22Rv1 (cell line): ENCODE results near the gene SFT2D1.
"Not testable (repeated sequence)": the region's sequence is repeated elsewhere in the genome, so short reads cannot be mapped to it uniquely, and the experiment has no call there.

Experiments
- H3K27ac ChIP-seq: fragments of 450-650 bp; 2 replicates; pipeline ENCODE4 v1.5.1; 2017
- ZFX ChIP-seq: fragments of 450-650 bp; IDR thresholded peaks from 2 replicates; pipeline ENCODE4 v1.6.1; 2017; ENCODE audit warnings: antibody characterized with exemption, borderline replicate concordance
- TF ChIP-seq, protein P1 (sequence below): fragments of 450-650 bp; IDR thresholded peaks from 2 replicates; pipeline ENCODE4 v1.5.1; 2017; ENCODE audit warnings: mild to moderate bottlenecking

Gene SFT2D1

DNA sequence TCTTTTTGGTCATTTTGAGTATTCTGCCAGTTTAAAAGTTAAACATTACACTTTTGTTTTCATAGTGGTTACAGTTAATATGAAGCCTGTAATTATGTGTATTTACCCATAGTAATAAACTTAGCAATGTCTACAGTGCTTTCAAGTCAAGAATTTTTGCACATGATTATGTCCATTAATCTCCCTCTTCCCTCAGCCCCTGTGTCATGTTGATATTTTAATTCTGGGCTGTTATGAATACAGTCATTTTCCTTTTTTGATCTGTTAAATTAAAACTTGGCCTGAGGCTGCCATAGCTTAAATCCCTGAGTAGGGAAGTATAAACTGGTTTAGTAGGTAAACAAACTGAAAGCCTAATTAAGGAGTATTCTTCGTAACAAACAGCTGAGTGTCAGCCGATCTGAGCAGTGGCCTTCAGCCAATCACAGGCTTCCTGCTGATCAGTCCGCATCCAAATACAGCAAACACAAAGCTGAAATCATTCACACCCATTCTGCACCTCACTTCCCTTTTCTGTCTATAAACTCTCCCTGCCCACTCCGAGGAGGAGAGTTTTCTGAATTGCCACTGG, 9.5 kb upstream of the SFT2D1 start:
- peak overlapping the region; percentile 71 for H3K27ac ChIP-seq
- TF ChIP-seq, protein P1, sequence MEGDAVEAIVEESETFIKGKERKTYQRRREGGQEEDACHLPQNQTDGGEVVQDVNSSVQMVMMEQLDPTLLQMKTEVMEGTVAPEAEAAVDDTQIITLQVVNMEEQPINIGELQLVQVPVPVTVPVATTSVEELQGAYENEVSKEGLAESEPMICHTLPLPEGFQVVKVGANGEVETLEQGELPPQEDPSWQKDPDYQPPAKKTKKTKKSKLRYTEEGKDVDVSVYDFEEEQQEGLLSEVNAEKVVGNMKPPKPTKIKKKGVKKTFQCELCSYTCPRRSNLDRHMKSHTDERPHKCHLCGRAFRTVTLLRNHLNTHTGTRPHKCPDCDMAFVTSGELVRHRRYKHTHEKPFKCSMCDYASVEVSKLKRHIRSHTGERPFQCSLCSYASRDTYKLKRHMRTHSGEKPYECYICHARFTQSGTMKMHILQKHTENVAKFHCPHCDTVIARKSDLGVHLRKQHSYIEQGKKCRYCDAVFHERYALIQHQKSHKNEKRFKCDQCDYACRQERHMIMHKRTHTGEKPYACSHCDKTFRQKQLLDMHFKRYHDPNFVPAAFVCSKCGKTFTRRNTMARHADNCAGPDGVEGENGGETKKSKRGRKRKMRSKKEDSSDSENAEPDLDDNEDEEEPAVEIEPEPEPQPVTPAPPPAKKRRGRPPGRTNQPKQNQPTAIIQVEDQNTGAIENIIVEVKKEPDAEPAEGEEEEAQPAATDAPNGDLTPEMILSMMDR: no peak
- TF ChIP-seq ZFX: no peak

DNA sequence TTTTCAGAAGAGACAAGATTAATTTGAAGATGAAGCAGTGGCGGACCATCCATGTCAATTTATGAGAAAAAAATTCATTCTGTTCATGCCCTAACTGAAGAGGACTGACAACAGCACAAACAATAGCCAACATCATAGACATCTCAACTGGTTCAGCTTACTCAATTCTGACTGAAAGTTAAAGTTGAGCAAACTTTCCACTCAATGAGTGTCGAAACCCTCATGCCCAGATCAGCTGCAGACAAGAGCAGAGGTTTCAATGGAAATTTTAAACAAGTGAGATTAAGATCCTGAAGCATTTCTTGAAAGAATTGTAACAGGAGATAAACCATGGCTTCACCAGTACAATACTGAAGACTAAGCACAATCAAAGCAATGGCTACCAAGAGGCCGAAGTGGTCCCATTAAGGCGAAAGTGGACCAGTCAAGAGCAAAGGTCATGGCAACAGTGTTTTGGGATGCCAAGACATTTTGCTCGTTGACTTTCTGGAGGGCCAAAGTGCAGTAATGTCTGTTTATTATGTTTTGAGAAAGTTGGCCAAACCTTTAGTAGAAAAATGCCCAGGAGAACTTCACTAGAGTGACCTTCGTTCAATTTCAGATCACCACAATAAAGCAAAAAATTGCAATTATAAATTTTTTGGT, 6.1 kb upstream of the SFT2D1 start:
- TF ChIP-seq, protein P1: no peak
- TF ChIP-seq ZFX: no peak
- no peak overlapping the region for H3K27ac ChIP-seq

DNA sequence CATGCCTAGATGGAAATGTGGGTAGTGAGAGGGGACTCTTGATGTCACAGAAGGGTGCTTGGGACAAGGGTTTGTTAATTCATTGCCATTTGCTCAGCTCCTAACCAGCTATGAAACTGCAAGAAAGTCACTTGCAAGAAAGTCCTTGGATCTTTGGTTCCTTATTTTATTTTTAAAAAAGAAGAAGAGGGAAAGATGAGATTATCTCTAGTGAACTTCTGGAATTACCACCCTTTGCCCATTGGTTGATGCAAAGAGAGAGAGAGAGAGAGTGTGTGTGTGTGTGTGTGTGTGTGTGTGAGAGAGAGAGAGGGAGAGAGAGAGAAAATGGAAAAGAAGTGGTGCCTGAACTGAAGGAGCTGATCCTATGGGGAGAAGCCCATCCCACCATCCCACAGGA, 4.6 kb upstream of the SFT2D1 start:
- no peak overlapping the region for H3K27ac ChIP-seq
- TF ChIP-seq ZFX: no peak
- TF ChIP-seq, protein P1: no peak

DNA sequence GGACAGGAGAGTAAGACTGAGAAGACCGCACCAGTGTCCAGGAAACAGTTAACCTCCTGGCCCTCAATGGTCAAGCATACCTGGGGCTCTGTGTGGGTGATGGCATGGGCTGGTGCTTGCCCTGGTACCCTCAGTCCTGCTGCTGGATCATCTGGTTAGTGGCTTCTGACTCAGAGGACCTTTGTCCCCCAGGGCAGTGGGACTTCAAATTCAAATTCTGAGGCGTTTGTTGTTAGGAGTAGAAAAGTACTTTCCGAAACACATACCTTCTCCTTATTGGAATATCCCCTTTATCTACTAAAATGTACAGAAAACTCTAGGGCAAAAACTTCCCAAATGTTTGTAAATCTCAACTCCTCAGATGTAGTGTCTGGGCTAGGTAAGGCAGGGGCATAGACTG, 4.1 kb upstream of the SFT2D1 start:
- no peak for TF ChIP-seq ZFX
- TF ChIP-seq, protein P1: no peak
- H3K27ac ChIP-seq: no peak overlapping the region

DNA sequence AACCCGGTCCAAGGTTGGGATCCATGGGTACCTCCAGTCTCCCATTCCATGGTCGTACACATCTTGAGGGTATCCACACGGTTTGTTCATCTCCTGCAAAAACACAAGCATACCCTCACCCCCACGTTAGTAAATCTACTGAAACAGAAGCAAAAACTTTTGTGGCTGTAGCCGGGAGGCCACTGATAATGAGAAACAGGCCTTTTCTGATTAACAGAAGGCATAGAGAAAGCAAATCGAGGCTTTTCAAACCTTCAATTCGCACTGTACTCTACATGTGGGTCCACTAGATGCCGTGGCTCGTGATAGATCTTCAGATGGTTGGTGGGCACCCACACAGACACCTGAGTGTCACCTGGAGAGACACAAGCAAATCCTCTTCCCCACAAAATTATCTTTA, 3.3 kb upstream of the SFT2D1 start:
- not testable (repeated sequence) for H3K27ac ChIP-seq

DNA sequence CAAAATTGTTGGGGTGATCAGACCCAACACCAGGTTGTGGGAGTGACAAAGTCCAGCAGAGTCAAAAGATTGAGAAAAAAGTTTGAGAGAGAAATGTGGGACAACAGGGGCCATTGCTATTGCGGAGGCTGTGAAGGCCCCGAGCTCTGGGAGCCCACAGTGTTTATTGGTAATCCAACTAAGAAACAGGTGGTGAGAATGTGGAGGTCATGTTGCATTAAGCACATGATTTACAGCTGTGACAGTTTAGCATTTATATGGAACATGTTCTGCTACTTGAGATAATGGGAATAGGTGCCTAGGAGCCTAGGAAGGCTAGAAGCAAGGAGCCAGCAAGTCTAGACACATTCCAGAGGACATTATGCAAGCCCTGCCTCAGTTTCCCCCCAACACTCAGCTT, 2.6 kb upstream of the SFT2D1 start:
- H3K27ac ChIP-seq: not testable (repeated sequence)

DNA sequence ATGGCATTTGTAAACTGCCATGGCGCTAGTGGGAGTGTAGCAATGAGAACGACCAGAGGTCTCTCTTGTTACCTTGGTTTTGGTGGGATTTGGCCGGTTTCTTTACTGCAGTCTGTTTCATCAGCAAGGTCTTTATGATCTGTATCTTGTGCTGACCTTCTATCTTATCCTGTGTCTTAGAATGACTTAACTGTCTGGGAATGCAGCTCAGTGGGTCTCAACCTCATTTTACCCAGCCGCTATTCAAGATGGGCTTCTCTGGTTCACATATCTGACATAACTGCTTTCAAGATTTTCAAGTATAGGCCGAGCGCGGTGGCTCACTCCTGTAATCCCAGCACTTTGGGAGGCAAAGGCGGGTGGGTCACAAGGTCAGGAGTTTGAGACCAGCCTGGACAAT, 1.9 kb upstream of the SFT2D1 start:
- no peak overlapping the region for H3K27ac ChIP-seq
- no peak for TF ChIP-seq ZFX
- TF ChIP-seq, protein P1: no peak

DNA sequence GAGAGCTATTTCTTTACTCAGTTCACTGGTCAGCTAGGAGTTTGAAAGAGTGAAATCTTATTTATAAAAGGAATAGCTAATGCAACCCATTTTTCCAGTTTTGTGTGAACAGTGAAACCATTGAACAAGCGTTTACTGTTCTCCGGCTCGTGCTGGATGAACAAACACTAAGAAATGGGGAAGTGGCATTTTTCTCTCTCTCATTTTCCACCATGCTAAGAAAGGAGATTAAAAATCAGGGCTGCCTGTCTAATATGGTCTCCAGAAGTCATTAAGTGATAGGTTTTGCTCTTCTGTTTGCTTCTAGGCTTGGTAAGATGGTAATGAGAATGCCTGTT, 774 bp upstream of the SFT2D1 start:
- H3K27ac ChIP-seq: peak overlapping the region; percentile 37; the same call in 1 of the 2 replicates
- no peak for TF ChIP-seq ZFX
- TF ChIP-seq, protein P1: no peak
